ENCODE data around the gene CFAP20DC. TPM values are rescaled to one million over a fixed set of nuclear protein-coding genes. Genes with fewer than 3 reads are reported as not detected.

Gene CFAP20DC
- total and polyA plus RNA-seq, 2 of the 13 experiments (the other 11 are each of a cell fraction or from before 2014, with no cell fraction given) = not detected

- no peak for TF ChIP-seq FOSL1 (CRISPR knock-in tag; IDR thresholded peaks at IDR 0.05; ENCODE audit: borderline replicate concordance)
- TF ChIP-seq TRIM22 (IDR thresholded peaks at IDR 0.05) = no peak
- no peak for TF ChIP-seq ZNF766 (CRISPR knock-in tag; IDR thresholded peaks at IDR 0.05; ENCODE audit: borderline replicate concordance)
Observed at GRCh38 chr3:58952128-58952917, 97.5 kb downstream of the CFAP20DC start (continued).

GRCh38 chr3:58948018-58948417 is 101.8 kb downstream of the CFAP20DC start:
- no peak overlapping the region for H3K27ac ChIP-seq (ENCODE audit: extremely low read length, insufficient read depth, low read length)
- H3K4me2 ChIP-seq (ENCODE audit: low read depth, low read length) = no peak overlapping the region
- H3K27me3 ChIP-seq (ENCODE audit: control insufficient read depth in 1 of 2, insufficient read depth in 2 of 2, low read length in 2 of 2) = no peaks in the 10 kb centered on the region
- no peak overlapping the region for H3K9ac ChIP-seq (ENCODE audit: insufficient read depth, low read depth, low read length)
- BruUV-seq (replicated peaks) = no TSS peak
- H2AFZ ChIP-seq (ENCODE audit: low read length) = no peak overlapping the region
- WGBS (ENCODE audit: low lambda C conversion rate) = 2% methylated on average over 1 of the region's 1 CpG
- no peaks in the 10 kb centered on the region for H3K9me3 ChIP-seq (ENCODE audit: low read length)
- no peaks in the 10 kb centered on the region for H3K36me3 ChIP-seq (replicated peaks in 1 of 2; ENCODE audit: control insufficient read depth in 1 of 2, insufficient read depth in 2 of 2, low read length in 2 of 2)
- TF ChIP-seq MIER3 (CRISPR knock-in tag; IDR thresholded peaks at IDR 0.05; ENCODE audit: borderline replicate concordance) = no peak
- no peak for TF ChIP-seq SRSF4 (IDR thresholded peaks at IDR 0.05; ENCODE audit: low read depth, low read length, poor library complexity, severe bottlenecking)
- TF ChIP-seq AFF4 (CRISPR knock-in tag; IDR thresholded peaks at IDR 0.05) = no peak
- no peak for TF ChIP-seq TBX2 (CRISPR knock-in tag; IDR thresholded peaks at IDR 0.05; ENCODE audit: borderline replicate concordance)
- TF ChIP-seq ZNF691 (CRISPR knock-in tag; IDR thresholded peaks at IDR 0.05; ENCODE audit: borderline replicate concordance, low read depth) = no peak
- TF ChIP-seq GMEB2 (CRISPR knock-in tag; IDR thresholded peaks at IDR 0.05; ENCODE audit: low read depth) = no peak
- no peak for TF ChIP-seq ASH2L (IDR thresholded peaks at IDR 0.05; ENCODE audit: insufficient read length, low read depth, low read length)
- no peak for TF ChIP-seq ZC3H4 (CRISPR knock-in tag; IDR thresholded peaks at IDR 0.05; ENCODE audit: borderline replicate concordance)
- TF ChIP-seq NFYC (CRISPR knock-in tag; IDR thresholded peaks at IDR 0.05) = no peak
- no peak for TF ChIP-seq CENPT (CRISPR knock-in tag; IDR thresholded peaks at IDR 0.05; ENCODE audit: low read depth)
- H4K20me1 ChIP-seq (ENCODE audit: insufficient read depth, low read length) = no peaks in the 10 kb centered on the region
- ATAC-seq (no peak), FAIRE-seq (no peak), DNase-seq (ENCODE audit: low spot score) (no peak)
- CTCF ChIA-PET (ENCODE audit: low intra/inter-chr PET ratio, low total read pairs) = no interaction called here
- in situ Hi-C loops (cut with HindIII; ENCODE audit: extremely low pct_ligation_motif_present, low pct_unique_long_range_greater_than_20kb) (no loop called here), intact Hi-C loops (cut with micrococcal nuclease; ENCODE audit: unreplicated experiment) (no loop called here)
- H3K4me3 ChIP-seq (replicated peaks in 1 of 3; ENCODE audit: insufficient read depth in 1 of 3, low read depth in 2 of 3, low read length in 3 of 3) = no peak overlapping the region
- H3K4me1 ChIP-seq (ENCODE audit: insufficient read depth, low read length) = peaks cover 10% of the 10 kb centered on the region; the same call in 1 of the 2 replicates
- POLR2A ChIA-PET = no interaction called here
- H3K79me2 ChIP-seq (ENCODE audit: insufficient read depth, low read length) = no peaks in the 10 kb centered on the region

Data from HepG2 (cell line).